Transverse colon (tissue), 4 donors: ENCODE results near the gene CAPN15. TPM values are rescaled to one million over a fixed set of nuclear protein-coding genes. Genes with fewer than 3 reads are reported as not detected.

Experiments used
- DNase-seq: peaks from one replicate; pipeline ENCODE4 v3.0.0-alpha.2; 2019
- H3K27ac ChIP-seq, 4 donors: fragments of 200-600 bp; sonication (generic); 2 replicates each; pipeline ENCODE4 v1.5.1; 2016 to 2018; ENCODE audit warnings: inconsistent platforms in 4 of 4
- H3K27me3 ChIP-seq: fragments of 200-600 bp; sonication (generic); 2 replicates; pipeline ENCODE4 v1.5.1; 2017; ENCODE audit warnings: inconsistent platforms
- H3K36me3 ChIP-seq, 4 donors: fragments of 200-600 bp; sonication (generic); 2 replicates each; pipeline ENCODE4 v1.5.1; 2017 to 2019; ENCODE audit warnings: inconsistent platforms in 4 of 4
- H3K4me1 ChIP-seq, 4 donors: fragments of 200-600 bp; sonication (generic); 2 replicates each; pipeline ENCODE4 v1.5.1; 2017 to 2020; ENCODE audit warnings: inconsistent platforms in 4 of 4
- H3K4me3 ChIP-seq, 4 donors: fragments of 200-600 bp; sonication (generic); 1 replicate in 1 of 4; 2 replicates in 3 of 4; pipeline versions ENCODE4 v1.5.1 to v1.6.1; 2017 to 2019; ENCODE audit warnings: inconsistent platforms in 4 of 4
- H3K9me3 ChIP-seq, 2 donors: fragments of 200-600 bp; sonication (generic); 2 replicates each; pipeline ENCODE4 v1.5.1; 2017 to 2019; ENCODE audit warnings: inconsistent platforms in 2 of 2
- CTCF ChIP-seq, 5 experiments: fragments of 200-600 bp in 3 of 5; fragments of 450-650 bp in 2 of 5; sonication (generic) in 3 of 5; IDR thresholded peaks; 1 replicate in 2 of 5; 2 replicates in 3 of 5; pipeline ENCODE4 v1.5.1; 2016 to 2017; ENCODE audit warnings: antibody characterized with exemption in 5 of 5, inconsistent platforms in 3 of 5, mild to moderate bottlenecking in 2 of 5, moderate library complexity in 1 of 5
- EP300 ChIP-seq: sonication (generic); formaldehyde crosslinking; IDR thresholded peaks from one replicate; pipeline ENCODE4 v1.6.1; 2017; ENCODE audit warnings: antibody characterized with exemption, low read depth
- POLR2A ChIP-seq: fragments of 450-650 bp; IDR thresholded peaks from one replicate; pipeline ENCODE4 v1.6.1; 2016; ENCODE audit warnings: antibody characterized with exemption, mild to moderate bottlenecking, moderate library complexity
- POLR2AphosphoS5 ChIP-seq, 3 donors: sonication (generic); formaldehyde crosslinking; IDR thresholded peaks; one replicate each; pipeline ENCODE4 v1.6.1; 2016; ENCODE audit warnings: antibody characterized with exemption in 3 of 3
- WGBS, 2 donors: methylation state at CpG; one replicate each; pipeline ENCODE4 v1.1.5; 2018; ENCODE audit warnings: low coverage in 1 of 2; 5-methylcytosine and 5-hydroxymethylcytosine counted together
- in situ Hi-C, 4 donors: fragments of 200-750 bp; cut with MboI; loops; one replicate each; pipeline versions ENCODE4 v1.15.0 to v1.15.1; 2017; ENCODE audit warnings: low sequenced_read_pairs in 3 of 4, low pct_ligation_motif_present in 1 of 4, low pct_unique_long_range_greater_than_20kb in 1 of 4
- intact Hi-C: fragments of 100-400 bp; cut with DNase I; formaldehyde crosslinking; loops from one replicate; pipeline ENCODE4 v1.15.1; 2023; ENCODE audit warnings: low total_unique reads
- total RNA-seq, 4 donors: library from RNA; depleted of rRNA; stranded (reverse); fragments of >200 nt; gene quantifications; one replicate each; pipeline ENCODE4 v1.1.0, GENCODE V29; 2016

The CAPN15 gene
- total RNA-seq, 4 donors from 2014 or later, result 108 to 388 (median 175) TPM

GRCh38 chr16:522320-523096, 5.0 kb upstream of the CAPN15 start:
- Histone ChIP-seq H3K4me1 (peaks cover 18 to 38% (median 27%) of the 10 kb centered on the region in 4 donors), H3K27ac (no peak overlapping the region), H3K9me3 (no peaks in the 10 kb centered on the region), H3K4me3 (no peak overlapping the region), H3K36me3 (no peaks in the 10 kb centered on the region), H3K27me3 (no peaks in the 10 kb centered on the region)
- WGBS, 2 donors, result 61% methylated on average over 22 of the region's 23 CpGs; no CpG with 5 or more reads in 1 of the 2 donors
- no peak for TF ChIP-seq CTCF (IDR thresholded peaks at IDR 0.05)
- no peak for TF ChIP-seq EP300
- TF ChIP-seq POLR2AphosphoS5 (IDR thresholded peaks at IDR 0.05), result no peak
- TF ChIP-seq POLR2A, result no peak
- in situ Hi-C loops (loop anchor here in 1 of 4 donors (25.0 kb wide), 1 partner anchor 90 kb away; no protein-coding TSS in a partner anchor), intact Hi-C loops (no loop called here)
- no peak for DNase-seq

- DNase-seq, result no peak
- intact Hi-C loops (no loop called here), in situ Hi-C loops (loop anchor here in 1 of 4 donors (25.0 kb wide), 1 partner anchor 89 kb away; no protein-coding TSS in a partner anchor)
- H3K4me1 ChIP-seq, result peaks cover 18 to 38% (median 27%) of the 10 kb centered on the region in 4 donors
- H3K4me3 ChIP-seq, result no peak overlapping the region
- no peaks in the 10 kb centered on the region for H3K9me3 ChIP-seq
- 92% methylated on average over 20 of the region's 22 CpGs; no CpG with 5 or more reads in 1 of the 2 donors for WGBS, 2 donors
- H3K27ac ChIP-seq, result no peak overlapping the region
- no peak for TF ChIP-seq POLR2A
- no peak for TF ChIP-seq POLR2AphosphoS5 (IDR thresholded peaks at IDR 0.05)
- TF ChIP-seq CTCF (IDR thresholded peaks at IDR 0.05), result no peak
- no peak for TF ChIP-seq EP300
- no peaks in the 10 kb centered on the region for H3K27me3 ChIP-seq
- no peaks in the 10 kb centered on the region for H3K36me3 ChIP-seq
Observed at GRCh38 chr16:523097-523741, 4.3 kb upstream of the CAPN15 start.

- WGBS, 2 donors, result 81 to 100% methylated on average over 1 to 18 of the region's 24 CpGs
- Histone ChIP-seq H3K27ac (no peak overlapping the region), H3K4me1 (peaks cover 24 to 47% (median 37%) of the 10 kb centered on the region in 4 donors), H3K36me3 (no peaks in the 10 kb centered on the region), H3K9me3 (no peaks in the 10 kb centered on the region), H3K4me3 (no peak overlapping the region), H3K27me3 (no peaks in the 10 kb centered on the region)
- TF ChIP-seq CTCF (IDR thresholded peaks at IDR 0.05) (no peak), POLR2A (no peak), POLR2AphosphoS5 (IDR thresholded peaks at IDR 0.05) (no peak), EP300 (no peak)
- DNase-seq, result no peak
- intact Hi-C loops, result no loop called here
- in situ Hi-C loops, result loop anchor here in 1 of 4 donors (25.0 kb wide), 1 partner anchor 88 kb away; no protein-coding TSS in a partner anchor
Observed at GRCh38 chr16:524274-525040, 3.1 kb upstream of the CAPN15 start.

- Histone ChIP-seq H3K4me3 (no peak overlapping the region), H3K4me1 (peaks cover 30 to 53% (median 44%) of the 10 kb centered on the region in 4 donors), H3K9me3 (no peaks in the 10 kb centered on the region), H3K36me3 (no peaks in the 10 kb centered on the region), H3K27ac (peak overlapping the region in 1 of 4 donors; percentile 98), H3K27me3 (no peaks in the 10 kb centered on the region)
- in situ Hi-C loops, result no loop called here
- intact Hi-C loops, result no loop called here
- TF ChIP-seq POLR2A (no peak), CTCF (IDR thresholded peaks at IDR 0.05) (no peak), POLR2AphosphoS5 (IDR thresholded peaks at IDR 0.05) (no peak), EP300 (no peak)
- 86% methylated on average over 8 of the region's 8 CpGs; no CpG with 5 or more reads in 1 of the 2 donors for WGBS, 2 donors
- DNase-seq, result no peak
Observed at GRCh38 chr16:525123-525519, 2.4 kb upstream of the CAPN15 start.
